Measurements from ENCODE around the gene HCN1.
"Not testable (repeated sequence)": the region's sequence is repeated elsewhere in the genome, so short reads cannot be mapped to it uniquely, and the experiment has no call there.

DNA sequence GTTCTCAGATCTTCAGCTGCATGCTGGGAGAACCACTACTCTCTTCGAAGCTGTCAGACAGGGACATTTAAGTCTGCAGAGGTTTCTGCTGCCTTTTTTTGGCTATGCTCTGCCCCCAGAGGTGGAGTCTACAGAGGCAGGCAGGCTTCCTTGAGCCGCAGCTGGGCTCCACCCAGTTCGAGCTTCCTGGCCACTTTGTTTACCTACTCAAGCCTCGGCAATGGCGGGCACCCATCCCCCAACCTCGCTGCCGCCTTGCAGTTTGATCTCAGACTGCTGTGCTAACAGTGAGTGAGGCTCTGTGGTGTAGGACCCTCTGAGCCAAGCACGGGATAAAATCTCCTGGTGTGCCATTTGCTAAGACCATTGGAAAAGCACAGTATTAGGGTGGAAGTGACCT lies 110.2 kb downstream of the HCN1 start:
- not testable (repeated sequence) for TF ChIP-seq CTCF (IDR thresholded peaks at IDR 0.05 in 8 of 11, conservative IDR thresholded peaks at IDR 0.05 in 3 of 11); POLR2AphosphoS5 (IDR thresholded peaks at IDR 0.05)
